Prostate gland (tissue), 2 donors: ENCODE measurements around the gene PIEZO2.

ENCODE experiments used
- CTCF ChIP-seq, 4 experiments: fragments of 200-600 bp in 2 of 4; fragments of 450-650 bp in 2 of 4; sonication (generic) in 2 of 4; IDR thresholded peaks; 1 replicate in 3 of 4; 2 replicates in 1 of 4; pipeline ENCODE4 v1.5.1; 2016 to 2019; ENCODE audit warnings: antibody characterized with exemption in 4 of 4, mild to moderate bottlenecking in 2 of 4, moderate library complexity in 2 of 4
- POLR2A ChIP-seq: fragments of 450-650 bp; IDR thresholded peaks from one replicate; pipeline ENCODE4 v1.6.1; 2016; ENCODE audit warnings: antibody characterized with exemption, mild to moderate bottlenecking
- POLR2AphosphoS5 ChIP-seq: sonication (generic); formaldehyde crosslinking; IDR thresholded peaks from one replicate; pipeline ENCODE4 v1.6.1; 2017; ENCODE audit warnings: antibody characterized with exemption

DNA sequence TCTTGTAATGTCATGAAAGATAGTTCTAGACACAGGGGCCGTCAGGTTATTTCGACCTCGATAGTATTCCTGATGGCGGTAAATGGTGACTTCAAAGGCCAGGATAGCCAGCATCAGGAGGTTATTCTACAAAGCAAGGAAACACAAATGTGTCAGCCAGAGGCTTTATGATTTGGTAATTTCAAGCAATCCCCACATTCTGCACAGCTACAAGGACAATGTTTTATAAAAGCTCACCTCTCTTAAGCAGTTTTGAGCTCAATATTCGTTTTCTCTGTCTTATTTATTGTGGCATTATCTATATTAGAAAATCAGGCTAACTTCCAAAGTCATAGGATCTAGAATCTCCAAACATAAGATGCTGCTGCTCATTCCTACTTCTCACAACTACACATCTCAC is 388.4 kb downstream of the PIEZO2 start:
- TF ChIP-seq CTCF (IDR thresholded peaks at IDR 0.05) (no peak), POLR2A (no peak), POLR2AphosphoS5 (no peak)
